Stomach (tissue), 9 donors: ENCODE data around the gene ACTR6. TPM values are rescaled to one million over a fixed set of nuclear protein-coding genes. Genes with fewer than 3 reads are reported as not detected.

Experiments
- DNase-seq, 2 donors: peaks; one replicate each; pipeline versions ENCODE4 v3.0.0 to v3.0.0-alpha.2; 2013 to 2019
- H3K27ac ChIP-seq, 5 donors: fragments of 200-600 bp in 4 of 5; sonication (generic) in 4 of 5; one replicate each; pipeline ENCODE4 v1.5.1; 2013 to 2019; ENCODE audit warnings: mild to moderate bottlenecking in 1 of 5, moderate library complexity in 1 of 5
- H3K27me3 ChIP-seq, 3 donors: fragments of 200-600 bp; sonication (generic); one replicate each; pipeline ENCODE4 v1.5.1; 2017 to 2019; ENCODE audit warnings: mixed run types in 1 of 3
- H3K36me3 ChIP-seq, 4 donors: fragments of 200-600 bp; sonication (generic); 1 replicate in 3 of 4; 2 replicates in 1 of 4; pipeline ENCODE4 v1.5.1; 2016 to 2019
- H3K4me1 ChIP-seq, 4 donors: fragments of 200-600 bp; sonication (generic); one replicate each; pipeline ENCODE4 v1.5.1; 2016 to 2019
- H3K4me3 ChIP-seq, 4 donors: fragments of 200-600 bp; sonication (generic) in 3 of 4; one replicate each; pipeline ENCODE4 v1.5.1; 2016 to 2019; ENCODE audit warnings: mild to moderate bottlenecking in 1 of 4
- H3K9me3 ChIP-seq, 4 donors: fragments of 200-600 bp; sonication (generic); one replicate each; pipeline ENCODE4 v1.5.1; 2016 to 2019
- EP300 ChIP-seq: sonication (generic); formaldehyde crosslinking; IDR thresholded peaks from one replicate; pipeline ENCODE4 v1.6.1; 2017; ENCODE audit warnings: antibody characterized with exemption
- POLR2A ChIP-seq, 4 donors: fragments of 450-650 bp; IDR thresholded peaks; one replicate each; pipeline ENCODE4 v1.6.1; 2016; ENCODE audit warnings: antibody characterized with exemption in 4 of 4, control low read depth in 2 of 4, mild to moderate bottlenecking in 1 of 4, moderate library complexity in 1 of 4
- POLR2AphosphoS5 ChIP-seq, 3 donors: sonication (generic); formaldehyde crosslinking; IDR thresholded peaks; one replicate each; pipeline ENCODE4 v1.6.1; 2016; ENCODE audit warnings: antibody characterized with exemption in 3 of 3
- WGBS, 5 donors: extraction: QIAGEN DNeasy Blood & Tissue Kit in 3 of 5; methylation state at CpG; one replicate each; pipeline versions ENCODE4 v1.1.5 to v1.1.7; 2013 to 2018; 5-methylcytosine and 5-hydroxymethylcytosine counted together
- intact Hi-C: fragments of 100-400 bp; cut with DNase I; formaldehyde crosslinking; loops from one replicate; pipeline ENCODE4 v1.15.1; 2023; ENCODE audit warnings: low total_unique reads
- polyA plus RNA-seq, 3 donors: library from polyadenylated mRNA; stranded (reverse); fragments of 200-250 nt; gene quantifications; one replicate each; pipeline ENCODE4 v1.2.3, GENCODE V29; 2013
- total RNA-seq, 5 donors: library from RNA; depleted of rRNA; stranded (reverse); fragments of >200 nt; gene quantifications; one replicate each; pipeline versions ENCODE4 v1.1.0 to v1.2.3, GENCODE V29; 2014 to 2016
- TF ChIP-seq, protein P1 (sequence below), 7 experiments: fragments of 450-650 bp in 4 of 7; fragments of 200-600 bp in 3 of 7; sonication (generic) in 3 of 7; IDR thresholded peaks; one replicate each; pipeline ENCODE4 v1.5.1; 2016 to 2019; ENCODE audit warnings: antibody characterized with exemption in 7 of 7, control low read depth in 2 of 7, mild to moderate bottlenecking in 1 of 7
- donor health status: healthy with polysubstance abuse.
- donor health status: Bipolar disorder and iron deficiency.
- donor health status: healthy.

The ACTR6 gene
- total and polyA plus RNA-seq, 8 donors, result 0.58 to 40.7 (median 13.4) TPM

DNA sequence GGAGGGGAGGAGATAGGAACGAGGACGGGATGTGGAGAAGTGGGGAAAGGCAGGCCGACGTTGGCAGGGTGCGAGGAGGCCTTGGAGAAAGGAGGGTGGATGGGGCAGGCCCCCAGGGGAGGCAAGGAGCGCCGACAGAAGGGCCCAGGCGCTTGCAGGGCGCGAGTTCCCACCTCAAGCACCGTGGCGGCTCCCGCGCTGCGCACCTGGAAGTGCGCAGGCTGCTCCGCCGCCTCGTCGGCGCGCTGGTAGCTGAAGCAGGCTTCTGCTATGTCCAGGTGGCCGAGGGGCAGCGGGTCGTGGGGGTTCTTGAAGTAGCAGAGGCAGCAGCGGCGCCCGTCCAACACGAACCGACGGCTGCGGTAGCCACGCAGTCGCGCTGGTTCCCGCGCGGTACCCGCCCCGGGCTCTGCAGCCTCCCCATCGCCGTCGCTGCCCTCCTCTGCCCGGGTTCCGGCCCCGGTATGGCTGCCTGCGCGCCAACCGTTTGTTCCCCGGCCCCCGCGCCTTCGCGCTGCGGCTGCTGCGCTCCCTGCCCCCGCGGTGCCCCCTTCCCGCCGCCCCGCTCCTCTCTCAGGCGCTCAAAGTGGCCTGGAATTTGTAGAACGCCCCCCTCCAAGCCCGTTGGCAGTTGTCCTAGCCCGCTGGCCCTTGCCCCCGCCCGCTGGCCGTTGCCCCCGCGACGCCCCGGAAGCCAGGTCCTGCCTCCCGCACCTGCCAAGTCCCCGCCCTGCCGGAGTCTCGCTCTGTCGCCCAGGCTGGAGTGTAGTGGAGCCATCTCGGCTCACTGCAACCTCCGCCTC, 1.1 kb upstream of the ACTR6 start:
- intact Hi-C loops, result no loop called here
- H3K4me1 ChIP-seq, result peaks cover 15 to 50% (median 39%) of the 10 kb centered on the region in 4 donors
- peak overlapping the region; percentile 60 to 95 (median 75) for H3K4me3 ChIP-seq
- no peaks in the 10 kb centered on the region for H3K9me3 ChIP-seq
- 1 to 3% (median 2%) methylated on average over 36 to 79 of the region's 79 CpGs for WGBS, 5 donors
- peak overlapping the region; percentile 82 to 87 (median 84) for H3K27ac ChIP-seq
- DNase-seq, result peak; percentile 84 to 85
- peaks cover 0 to 6% (median 6%) of the 10 kb centered on the region in 4 donors for H3K36me3 ChIP-seq
- H3K27me3 ChIP-seq, result no peaks in the 10 kb centered on the region
- peak in 1 of 3 donors; percentile 20 for TF ChIP-seq POLR2AphosphoS5 (IDR thresholded peaks at IDR 0.05)
- TF ChIP-seq POLR2A (IDR thresholded peaks at IDR 0.05), result no peak

DNA sequence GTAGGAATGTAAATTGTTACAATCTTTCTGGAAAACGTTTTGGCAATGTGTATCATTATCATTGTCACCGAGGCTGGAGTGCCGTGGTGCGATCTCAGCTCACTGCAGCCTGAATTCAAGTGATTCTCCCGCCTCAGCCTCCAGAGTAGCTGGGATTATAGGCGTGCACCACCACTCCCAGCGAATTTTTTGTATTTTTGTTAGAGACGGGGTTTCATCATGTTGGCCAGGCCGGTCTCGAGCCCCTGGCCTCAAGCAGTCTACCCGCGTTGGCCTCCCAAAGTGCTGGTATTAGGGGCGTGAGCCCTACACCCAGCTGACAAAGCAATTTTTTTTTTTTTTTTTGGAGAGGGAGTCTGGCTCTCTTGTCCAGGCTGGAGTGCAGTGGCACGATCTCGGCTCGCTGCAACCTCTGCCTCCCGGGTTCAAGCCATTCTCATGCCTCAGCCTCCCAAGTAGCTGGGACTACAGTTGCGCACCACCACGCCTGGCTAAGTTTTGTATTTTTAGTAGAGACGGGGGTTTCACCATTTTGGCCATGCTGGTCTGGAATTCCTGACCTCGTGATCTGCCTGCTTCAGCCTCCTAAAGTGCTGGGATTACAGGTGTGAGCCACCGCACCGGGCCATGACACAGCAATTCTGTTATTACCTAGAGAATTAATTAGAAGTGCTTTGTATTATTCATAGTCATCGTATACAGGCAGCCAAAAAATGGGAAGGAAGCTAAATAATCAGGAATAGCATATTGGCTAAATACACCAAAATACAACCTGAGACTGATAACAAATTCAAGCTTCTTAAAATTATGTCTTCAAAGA, 1.2 kb downstream of the ACTR6 start:
- Histone ChIP-seq H3K4me3 (peak overlapping the region; percentile 60 to 95 (median 75)), H3K9me3 (no peaks in the 10 kb centered on the region), H3K27ac (peak overlapping the region in 1 of 5 donors; percentile 84), H3K4me1 (peaks cover 15 to 50% (median 40%) of the 10 kb centered on the region in 4 donors), H3K27me3 (no peaks in the 10 kb centered on the region), H3K36me3 (peaks cover 0 to 19% (median 16%) of the 10 kb centered on the region in 4 donors)
- no peak for DNase-seq
- TF ChIP-seq POLR2AphosphoS5 (IDR thresholded peaks at IDR 0.05) (no peak), EP300 (no peak), POLR2A (IDR thresholded peaks at IDR 0.05) (no peak)
- TF ChIP-seq, protein P1, sequence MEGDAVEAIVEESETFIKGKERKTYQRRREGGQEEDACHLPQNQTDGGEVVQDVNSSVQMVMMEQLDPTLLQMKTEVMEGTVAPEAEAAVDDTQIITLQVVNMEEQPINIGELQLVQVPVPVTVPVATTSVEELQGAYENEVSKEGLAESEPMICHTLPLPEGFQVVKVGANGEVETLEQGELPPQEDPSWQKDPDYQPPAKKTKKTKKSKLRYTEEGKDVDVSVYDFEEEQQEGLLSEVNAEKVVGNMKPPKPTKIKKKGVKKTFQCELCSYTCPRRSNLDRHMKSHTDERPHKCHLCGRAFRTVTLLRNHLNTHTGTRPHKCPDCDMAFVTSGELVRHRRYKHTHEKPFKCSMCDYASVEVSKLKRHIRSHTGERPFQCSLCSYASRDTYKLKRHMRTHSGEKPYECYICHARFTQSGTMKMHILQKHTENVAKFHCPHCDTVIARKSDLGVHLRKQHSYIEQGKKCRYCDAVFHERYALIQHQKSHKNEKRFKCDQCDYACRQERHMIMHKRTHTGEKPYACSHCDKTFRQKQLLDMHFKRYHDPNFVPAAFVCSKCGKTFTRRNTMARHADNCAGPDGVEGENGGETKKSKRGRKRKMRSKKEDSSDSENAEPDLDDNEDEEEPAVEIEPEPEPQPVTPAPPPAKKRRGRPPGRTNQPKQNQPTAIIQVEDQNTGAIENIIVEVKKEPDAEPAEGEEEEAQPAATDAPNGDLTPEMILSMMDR (IDR thresholded peaks at IDR 0.05), result no peak
- intact Hi-C loops, result no loop called here
- WGBS, 5 donors, result 84 to 89% (median 87%) methylated on average over 24 of the region's 24 CpGs

DNA sequence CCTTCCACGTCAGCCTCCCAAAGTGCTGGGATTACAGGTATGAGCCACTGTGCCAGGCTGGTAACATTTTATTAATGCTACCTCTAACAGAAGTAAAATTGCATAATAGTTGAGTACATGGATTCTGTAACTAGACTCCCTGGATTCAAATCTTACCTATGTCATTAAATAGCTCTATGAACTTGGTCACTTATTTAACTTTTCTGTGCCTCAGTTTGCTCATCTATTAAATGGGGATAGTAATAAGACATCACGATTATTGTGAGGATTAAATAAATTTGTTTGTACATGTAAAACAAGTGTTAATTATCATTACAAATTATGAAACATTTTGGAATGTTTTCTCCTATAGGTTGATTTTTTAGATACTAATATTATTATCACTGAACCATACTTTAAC, 6.7 kb downstream of the ACTR6 start:
- no peak overlapping the region for H3K27ac ChIP-seq
- peaks cover 18 to 74% (median 69%) of the 10 kb centered on the region in 4 donors for H3K36me3 ChIP-seq
- H3K9me3 ChIP-seq, result no peaks in the 10 kb centered on the region
- no peak for DNase-seq
- 91 to 99% (median 96%) methylated on average over 2 of the region's 2 CpGs for WGBS, 5 donors
- no peaks in the 10 kb centered on the region for H3K27me3 ChIP-seq
- TF ChIP-seq POLR2AphosphoS5 (IDR thresholded peaks at IDR 0.05) (no peak), EP300 (no peak), POLR2A (IDR thresholded peaks at IDR 0.05) (no peak)
- TF ChIP-seq, protein P1 (IDR thresholded peaks at IDR 0.05), result no peak
- no peak overlapping the region for H3K4me3 ChIP-seq
- intact Hi-C loops, result no loop called here
- H3K4me1 ChIP-seq, result peaks cover 0 to 23% (median 13%) of the 10 kb centered on the region in 4 donors

DNA sequence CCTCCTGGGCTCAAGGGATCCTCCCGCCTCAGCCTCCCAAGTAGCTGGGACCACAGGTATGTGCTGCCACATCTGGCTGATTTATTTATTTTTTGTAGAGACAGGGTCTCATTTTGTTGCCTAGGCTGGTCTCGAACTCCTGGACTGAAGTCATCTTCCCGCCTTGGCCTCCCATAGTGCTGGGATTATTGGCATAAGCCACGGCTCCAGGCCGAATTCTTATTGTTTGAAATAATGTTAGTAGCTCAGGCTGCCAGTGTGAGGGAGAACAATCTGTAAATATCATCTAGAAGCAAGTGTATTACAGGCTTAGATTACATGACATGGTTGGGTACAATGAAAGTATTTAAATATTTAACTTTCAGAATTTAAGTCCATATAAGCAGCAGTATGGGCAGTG, 8.2 kb downstream of the ACTR6 start:
- WGBS, 5 donors, result 87 to 94% (median 94%) methylated on average over 5 of the region's 5 CpGs
- intact Hi-C loops, result no loop called here
- no peak for DNase-seq
- Histone ChIP-seq H3K36me3 (peaks cover 18 to 88% (median 78%) of the 10 kb centered on the region in 4 donors), H3K27ac (no peak overlapping the region), H3K4me1 (peaks cover 0 to 16% (median 4%) of the 10 kb centered on the region in 4 donors), H3K9me3 (no peaks in the 10 kb centered on the region), H3K4me3 (no peak overlapping the region), H3K27me3 (no peaks in the 10 kb centered on the region)
- TF ChIP-seq POLR2A (IDR thresholded peaks at IDR 0.05) (no peak), EP300 (no peak), POLR2AphosphoS5 (IDR thresholded peaks at IDR 0.05) (no peak)
- TF ChIP-seq, protein P1 (IDR thresholded peaks at IDR 0.05), result no peak
